ENCODE data around the gene ERH.

- no peak for TF ChIP-seq EP300 (IDR thresholded peaks at IDR 0.05; ENCODE audit: borderline replicate concordance)
- TF ChIP-seq TCF12 (IDR thresholded peaks at IDR 0.05; ENCODE audit: low read depth): no peak
- no peak for TF ChIP-seq YY1 (IDR thresholded peaks at IDR 0.05; ENCODE audit: low read depth)
- no peak for TF ChIP-seq FOXM1 (IDR thresholded peaks at IDR 0.05; ENCODE audit: borderline replicate concordance, low read depth)
- TF ChIP-seq CEBPB (IDR thresholded peaks at IDR 0.05): no peak
- TF ChIP-seq TEAD4 (IDR thresholded peaks at IDR 0.05): no peak
- TF ChIP-seq RAD21 (IDR thresholded peaks at IDR 0.05; ENCODE audit: low read depth): no peak
- no peak for TF ChIP-seq ZBTB7A (IDR thresholded peaks at IDR 0.05; ENCODE audit: low read depth)
- TF ChIP-seq NFIC (IDR thresholded peaks at IDR 0.05): no peak
- TF ChIP-seq REST (IDR thresholded peaks at IDR 0.05; ENCODE audit: low read depth): no peak
- TF ChIP-seq CREB1 (IDR thresholded peaks at IDR 0.05; ENCODE audit: low read depth): no peak
- no peak for TF ChIP-seq TAF1 (IDR thresholded peaks at IDR 0.05; ENCODE audit: low read depth)
- no peak for TF ChIP-seq EGR1 (IDR thresholded peaks at IDR 0.05)
- no peak for TF ChIP-seq USF1 (IDR thresholded peaks at IDR 0.05)
These were observed 53.9 kb downstream of the ERH start for GRCh38 chr14:69344171-69344570.
